IPS-18a (cell line): Measurements from ENCODE around the gene ACSM2B.
"Not testable (repeated sequence)": the region's sequence is repeated elsewhere in the genome, so short reads cannot be mapped to it uniquely, and the experiment has no call there.

Source experiments
- H3K27ac ChIP-seq: one replicate; pipeline ENCODE4 v1.5.1; 2013; ENCODE audit warnings: low read length
- H3K27me3 ChIP-seq: one replicate; pipeline ENCODE4 v1.6.1; 2013; ENCODE audit warnings: mild to moderate bottlenecking, low read length; ENCODE audit not compliant: control insufficient read depth, insufficient read depth
- H3K36me3 ChIP-seq: one replicate; pipeline ENCODE4 v1.6.1; 2013; ENCODE audit warnings: low read depth, low read length; ENCODE audit not compliant: control insufficient read depth
- H3K4me1 ChIP-seq: one replicate; pipeline ENCODE4 v1.6.1; 2013; ENCODE audit warnings: low read depth, low read length; ENCODE audit not compliant: control insufficient read depth
- H3K4me3 ChIP-seq: one replicate; pipeline ENCODE4 v1.5.1; 2013; ENCODE audit warnings: low read length
- H3K9ac ChIP-seq: one replicate; pipeline ENCODE4 v1.6.1; 2013; ENCODE audit warnings: mild to moderate bottlenecking, low read length, moderate library complexity
- H3K9me3 ChIP-seq: one replicate; pipeline ENCODE4 v1.6.1; 2013; ENCODE audit warnings: low read depth, low read length; ENCODE audit not compliant: control insufficient read depth

Gene ACSM2B

GRCh38 chr16:20517149-20517548 is 59.0 kb downstream of the ACSM2B start:
- Histone ChIP-seq H3K4me1 (no peaks in the 10 kb centered on the region), H3K27ac (no peak overlapping the region), H3K9me3 (no peaks in the 10 kb centered on the region), H3K9ac (no peak overlapping the region), H3K4me3 (no peak overlapping the region), H3K36me3 (no peaks in the 10 kb centered on the region), H3K27me3 (no peaks in the 10 kb centered on the region)

GRCh38 chr16:20515688-20516090 is 60.5 kb downstream of the ACSM2B start:
- Histone ChIP-seq H3K4me1 (no peaks in the 10 kb centered on the region), H3K36me3 (no peaks in the 10 kb centered on the region), H3K27ac (no peak overlapping the region), H3K27me3 (no peaks in the 10 kb centered on the region), H3K9me3 (no peaks in the 10 kb centered on the region), H3K9ac (no peak overlapping the region), H3K4me3 (no peak overlapping the region)

GRCh38 chr16:20510323-20510722 is 65.8 kb downstream of the ACSM2B start:
- Histone ChIP-seq H3K36me3 (no peaks in the 10 kb centered on the region), H3K9me3 (peaks cover 10% of the 10 kb centered on the region), H3K9ac (no peak overlapping the region), H3K4me1 (no peaks in the 10 kb centered on the region), H3K4me3 (no peak overlapping the region), H3K27ac (no peak overlapping the region), H3K27me3 (no peaks in the 10 kb centered on the region)

- no peaks in the 10 kb centered on the region for H3K36me3 ChIP-seq
- no peaks in the 10 kb centered on the region for H3K4me1 ChIP-seq
- no peak overlapping the region for H3K4me3 ChIP-seq
- no peaks in the 10 kb centered on the region for H3K27me3 ChIP-seq
- no peak overlapping the region for H3K9ac ChIP-seq
- H3K27ac ChIP-seq = no peak overlapping the region
- H3K9me3 ChIP-seq = peaks cover 19% of the 10 kb centered on the region
Observed at GRCh38 chr16:20507280-20507679, 68.9 kb downstream of the ACSM2B start.

GRCh38 chr16:20504418-20504817 is 71.7 kb downstream of the ACSM2B start:
- peaks cover 19% of the 10 kb centered on the region for H3K9me3 ChIP-seq
- H3K9ac ChIP-seq = no peak overlapping the region
- H3K36me3 ChIP-seq = no peaks in the 10 kb centered on the region
- H3K4me3 ChIP-seq = no peak overlapping the region
- H3K27me3 ChIP-seq = no peaks in the 10 kb centered on the region
- H3K4me1 ChIP-seq = no peaks in the 10 kb centered on the region
- H3K27ac ChIP-seq = no peak overlapping the region

- H3K27me3 ChIP-seq, H3K9me3 ChIP-seq, H3K4me1 ChIP-seq, H3K9ac ChIP-seq, H3K36me3 ChIP-seq, H3K4me3 ChIP-seq, H3K27ac ChIP-seq: not testable (repeated sequence)
Observed at GRCh38 chr16:20491448-20491847, 84.7 kb downstream of the ACSM2B start.

GRCh38 chr16:20490994-20491393 is 85.2 kb downstream of the ACSM2B start:
- not testable (repeated sequence) for H3K4me3 ChIP-seq, H3K9ac ChIP-seq, H3K36me3 ChIP-seq, H3K9me3 ChIP-seq, H3K4me1 ChIP-seq, H3K27ac ChIP-seq, H3K27me3 ChIP-seq
